Gastrocnemius medialis (tissue), 4 donors: ENCODE data around the gene THSD4. TPM values are rescaled to one million over a fixed set of nuclear protein-coding genes. Genes with fewer than 3 reads are reported as not detected.

ENCODE experiments used
- ATAC-seq, 2 donors: fragments of 150-250 bp; one replicate each; pipeline ENCODE4 v1.9.1; 2016
- DNase-seq, 2 donors: peaks; one replicate each; pipeline ENCODE4 v3.0.0-alpha.2; 2019
- H3K27ac ChIP-seq, 4 donors: fragments of 200-600 bp; sonication (generic); 1 replicate in 1 of 4; 2 replicates in 3 of 4; pipeline ENCODE4 v1.5.1; 2016 to 2018; ENCODE audit warnings: mild to moderate bottlenecking in 2 of 4, moderate library complexity in 1 of 4
- H3K27me3 ChIP-seq, 3 donors: fragments of 200-600 bp; sonication (generic) in 2 of 3; 1 replicate in 1 of 3; 2 replicates in 2 of 3; pipeline versions ENCODE4 v1.5.1 to v1.6.0; 2016 to 2019; ENCODE audit warnings: mild to moderate bottlenecking in 1 of 3, moderate library complexity in 1 of 3
- H3K36me3 ChIP-seq, 2 donors: fragments of 200-600 bp; sonication (generic) in 1 of 2; one replicate each; pipeline ENCODE4 v1.5.1; 2017 to 2018
- H3K4me1 ChIP-seq, 2 donors: fragments of 200-600 bp; sonication (generic) in 1 of 2; one replicate each; pipeline ENCODE4 v1.5.1; 2016 to 2017; ENCODE audit warnings: mild to moderate bottlenecking in 2 of 2
- H3K4me3 ChIP-seq, 4 donors: fragments of 200-600 bp; sonication (generic) in 3 of 4; 1 replicate in 1 of 4; 2 replicates in 3 of 4; pipeline ENCODE4 v1.5.1; 2016 to 2019; ENCODE audit warnings: mild to moderate bottlenecking in 2 of 4
- H3K9me3 ChIP-seq, 3 donors: fragments of 200-600 bp; sonication (generic) in 2 of 3; 1 replicate in 1 of 3; 2 replicates in 2 of 3; pipeline ENCODE4 v1.5.1; 2016 to 2019
- POLR2A ChIP-seq, 2 donors: fragments of 450-650 bp; IDR thresholded peaks; one replicate each; pipeline ENCODE4 v1.6.1; 2017; ENCODE audit warnings: antibody characterized with exemption in 2 of 2, mild to moderate bottlenecking in 2 of 2, moderate library complexity in 2 of 2
- in situ Hi-C, 4 donors: fragments of 200-750 bp; cut with MboI; loops; one replicate each; pipeline versions ENCODE4 v1.15.0 to v1.8.0; 2017; ENCODE audit warnings: low sequenced_read_pairs in 4 of 4
- intact Hi-C: fragments of 100-400 bp; cut with DNase I; formaldehyde crosslinking; loops from one replicate; pipeline ENCODE4 v1.15.1; 2023; ENCODE audit warnings: low total_unique reads
- total RNA-seq, 4 donors: library from RNA; depleted of rRNA; stranded (reverse); fragments of >200 nt; gene quantifications; one replicate each; pipeline versions ENCODE4 v1.1.0 to v1.2.3, GENCODE V29; 2016
- TF ChIP-seq, protein P1 (sequence below), 5 experiments: fragments of 450-650 bp in 3 of 5; fragments of 200-600 bp in 2 of 5; sonication (generic) in 2 of 5; IDR thresholded peaks in 4 of 5; conservative IDR thresholded peaks in 1 of 5; 1 replicate in 4 of 5; 2 replicates in 1 of 5; pipeline ENCODE4 v1.5.1; 2016 to 2019; ENCODE audit warnings: antibody characterized with exemption in 5 of 5, mild to moderate bottlenecking in 3 of 5, moderate library complexity in 3 of 5

THSD4 gene
- total RNA-seq, 4 donors from 2014 or later: 0.35 to 3.1 (median 0.60) TPM

DNA sequence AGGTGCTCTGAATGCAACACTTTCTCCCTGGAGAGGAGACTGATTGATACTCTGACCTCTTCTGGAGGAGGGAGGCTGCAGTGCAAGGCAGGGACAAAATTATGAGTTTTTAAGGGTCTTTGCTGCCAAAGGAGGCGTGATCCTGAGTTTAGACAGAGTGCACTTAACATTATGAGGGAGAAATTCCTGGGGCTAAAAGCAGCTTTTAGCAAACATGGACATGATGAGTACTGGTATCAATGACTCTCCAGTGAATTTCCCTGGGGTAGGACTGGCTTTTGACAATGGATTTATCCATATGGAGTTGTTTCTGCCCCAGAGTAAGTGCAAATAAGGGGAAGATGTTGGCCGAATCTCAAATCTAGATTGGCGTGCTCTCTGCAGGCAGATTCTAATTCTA is 133.1 kb downstream of the THSD4 start:
- in situ Hi-C loops (no loop called here), intact Hi-C loops (no loop called here)
- Histone ChIP-seq H3K36me3 (no peaks in the 10 kb centered on the region), H3K4me3 (no peak overlapping the region), H3K27me3 (no peaks in the 10 kb centered on the region), H3K4me1 (no peaks in the 10 kb centered on the region), H3K27ac (no peak overlapping the region), H3K9me3 (no peaks in the 10 kb centered on the region)
- no peak for DNase-seq
- no peak for TF ChIP-seq POLR2A (IDR thresholded peaks at IDR 0.05)
- TF ChIP-seq, protein P1, sequence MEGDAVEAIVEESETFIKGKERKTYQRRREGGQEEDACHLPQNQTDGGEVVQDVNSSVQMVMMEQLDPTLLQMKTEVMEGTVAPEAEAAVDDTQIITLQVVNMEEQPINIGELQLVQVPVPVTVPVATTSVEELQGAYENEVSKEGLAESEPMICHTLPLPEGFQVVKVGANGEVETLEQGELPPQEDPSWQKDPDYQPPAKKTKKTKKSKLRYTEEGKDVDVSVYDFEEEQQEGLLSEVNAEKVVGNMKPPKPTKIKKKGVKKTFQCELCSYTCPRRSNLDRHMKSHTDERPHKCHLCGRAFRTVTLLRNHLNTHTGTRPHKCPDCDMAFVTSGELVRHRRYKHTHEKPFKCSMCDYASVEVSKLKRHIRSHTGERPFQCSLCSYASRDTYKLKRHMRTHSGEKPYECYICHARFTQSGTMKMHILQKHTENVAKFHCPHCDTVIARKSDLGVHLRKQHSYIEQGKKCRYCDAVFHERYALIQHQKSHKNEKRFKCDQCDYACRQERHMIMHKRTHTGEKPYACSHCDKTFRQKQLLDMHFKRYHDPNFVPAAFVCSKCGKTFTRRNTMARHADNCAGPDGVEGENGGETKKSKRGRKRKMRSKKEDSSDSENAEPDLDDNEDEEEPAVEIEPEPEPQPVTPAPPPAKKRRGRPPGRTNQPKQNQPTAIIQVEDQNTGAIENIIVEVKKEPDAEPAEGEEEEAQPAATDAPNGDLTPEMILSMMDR (IDR thresholded peaks at IDR 0.05 in 4 of 5, conservative IDR thresholded peaks at IDR 0.05 in 1 of 5): no peak
- ATAC-seq: no peak

DNA sequence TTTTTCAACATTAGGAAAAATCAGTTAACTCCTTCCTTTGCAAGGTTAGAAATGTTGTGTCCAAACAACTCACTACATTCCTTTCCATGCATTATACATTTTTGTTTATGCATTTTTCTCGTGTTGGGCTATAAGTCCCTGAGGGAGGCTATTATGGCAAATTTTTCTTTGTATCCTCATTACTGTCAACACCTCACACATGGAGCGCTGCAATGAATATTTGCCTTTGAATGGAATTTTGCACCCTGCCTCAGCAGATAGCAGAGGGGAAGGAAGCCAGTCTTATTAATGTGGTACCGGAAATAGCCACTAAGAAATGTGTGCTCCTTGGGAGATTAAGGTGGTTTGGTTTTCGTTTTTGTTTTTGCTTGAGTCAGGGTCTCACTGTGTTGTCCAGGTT is 134.7 kb downstream of the THSD4 start:
- in situ Hi-C loops: no loop called here
- ATAC-seq: no peak
- H3K36me3 ChIP-seq: no peaks in the 10 kb centered on the region
- no peaks in the 10 kb centered on the region for H3K27me3 ChIP-seq
- no peaks in the 10 kb centered on the region for H3K9me3 ChIP-seq
- intact Hi-C loops: no loop called here
- H3K27ac ChIP-seq: no peak overlapping the region
- no peak overlapping the region for H3K4me3 ChIP-seq
- no peaks in the 10 kb centered on the region for H3K4me1 ChIP-seq
- DNase-seq: no peak
- TF ChIP-seq, protein P1 (IDR thresholded peaks at IDR 0.05 in 4 of 5, conservative IDR thresholded peaks at IDR 0.05 in 1 of 5): no peak
- TF ChIP-seq POLR2A (IDR thresholded peaks at IDR 0.05): no peak

DNA sequence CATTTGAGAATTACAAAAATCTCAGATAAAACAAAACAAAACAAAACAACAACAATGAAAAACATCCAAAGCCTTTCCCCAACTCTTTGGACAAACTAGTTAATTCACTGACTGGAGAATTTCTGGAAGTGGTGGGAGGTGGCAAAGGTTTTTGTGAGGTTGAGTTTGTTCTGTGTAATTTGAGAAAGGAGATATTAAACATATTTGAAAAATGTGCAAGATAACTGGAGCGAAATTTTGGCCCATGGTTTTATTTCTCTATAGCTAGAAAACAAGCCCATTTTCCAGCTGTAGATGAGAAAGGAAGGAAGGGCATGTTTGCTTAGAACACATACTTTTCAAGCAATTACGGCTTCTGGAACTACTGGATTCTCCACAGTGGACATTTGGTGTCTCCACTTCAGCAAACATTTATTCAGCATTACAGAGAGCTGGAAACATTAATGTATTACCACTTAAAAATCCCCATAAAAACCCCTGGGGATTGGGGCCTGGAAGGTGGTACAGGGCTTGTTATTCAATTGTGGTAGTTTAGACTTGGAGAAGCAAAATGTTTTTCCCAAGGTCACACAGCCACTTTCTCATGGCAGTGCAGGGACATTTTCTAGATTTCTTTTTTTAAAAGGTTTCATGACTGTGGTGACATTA is 135.8 kb downstream of the THSD4 start:
- Histone ChIP-seq H3K4me1 (no peaks in the 10 kb centered on the region), H3K27me3 (no peaks in the 10 kb centered on the region), H3K4me3 (no peak overlapping the region), H3K9me3 (no peaks in the 10 kb centered on the region), H3K36me3 (no peaks in the 10 kb centered on the region), H3K27ac (no peak overlapping the region)
- DNase-seq (no peak), ATAC-seq (no peak)
- TF ChIP-seq, protein P1 (IDR thresholded peaks at IDR 0.05 in 4 of 5, conservative IDR thresholded peaks at IDR 0.05 in 1 of 5): no peak
- no peak for TF ChIP-seq POLR2A (IDR thresholded peaks at IDR 0.05)
- intact Hi-C loops (no loop called here), in situ Hi-C loops (no loop called here)

DNA sequence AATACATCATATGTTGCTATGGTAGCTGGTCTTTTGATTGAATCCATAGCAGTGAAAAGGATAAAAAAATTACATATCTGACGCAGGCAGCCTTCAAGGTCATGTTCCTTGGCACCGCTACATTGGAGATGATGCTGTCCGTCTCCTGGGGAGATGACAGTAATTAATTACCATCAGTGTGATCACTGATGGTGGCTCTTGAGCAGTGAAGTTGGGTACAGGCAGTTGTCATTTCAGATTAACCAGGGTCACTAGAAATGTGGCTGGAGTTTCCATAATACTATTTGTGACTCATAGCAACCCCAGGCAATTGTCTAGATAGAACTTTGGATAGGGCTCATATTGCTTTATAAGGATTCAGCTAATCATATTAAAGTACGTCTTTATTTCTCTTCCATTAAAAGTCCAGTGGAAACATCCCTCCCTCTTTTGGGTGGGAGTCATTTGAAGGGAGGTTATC is 136.3 kb downstream of the THSD4 start:
- in situ Hi-C loops (no loop called here), intact Hi-C loops (no loop called here)
- Histone ChIP-seq H3K9me3 (no peaks in the 10 kb centered on the region), H3K36me3 (no peaks in the 10 kb centered on the region), H3K27ac (no peak overlapping the region), H3K27me3 (no peaks in the 10 kb centered on the region), H3K4me1 (no peaks in the 10 kb centered on the region), H3K4me3 (no peak overlapping the region)
- no peak for DNase-seq
- no peak for ATAC-seq
- no peak for TF ChIP-seq POLR2A (IDR thresholded peaks at IDR 0.05)
- TF ChIP-seq, protein P1 (IDR thresholded peaks at IDR 0.05 in 4 of 5, conservative IDR thresholded peaks at IDR 0.05 in 1 of 5): no peak
